ENCODE results near the gene BABAM2. TPM values are rescaled to one million over a fixed set of nuclear protein-coding genes. Genes with fewer than 3 reads are reported as not detected.
A peak's percentile ranks its signal among the peaks of the same experiment; 100 is the strongest.

The BABAM2 gene
- total and polyA plus RNA-seq, 2 donors = 17.4 to 34.8 TPM

- Histone ChIP-seq H3K4me1 (ENCODE audit: control insufficient read depth in 2 of 2, insufficient read depth in 2 of 2, low read length in 2 of 2) (peaks cover 3 to 41% of the 10 kb centered on the region in 2 donors), H3K4me3 (ENCODE audit: low read length in 2 of 2) (no peak overlapping the region), H3K27me3 (ENCODE audit: control insufficient read depth in 2 of 2, insufficient read depth in 1 of 2, low read length in 1 of 2) (peaks cover 2 to 9% of the 10 kb centered on the region in 2 donors), H3K36me3 (ENCODE audit: control insufficient read depth in 2 of 2, insufficient read depth in 2 of 2, low read length in 1 of 2) (no peaks in the 10 kb centered on the region), H3K9me3 (ENCODE audit: control insufficient read depth in 2 of 2, insufficient read depth in 1 of 2, low read length in 1 of 2) (no peaks in the 10 kb centered on the region), H3K27ac (ENCODE audit: low read depth in 1 of 2, low read length in 1 of 2) (peak overlapping the region; percentile 18 to 64)
- WGBS = 96% methylated on average over 19 of the region's 19 CpGs
- DNase-seq (ENCODE audit: low read depth in 6 of 9, low spot score in 9 of 9) = no peak
These were observed 486.8 kb downstream of the BABAM2 start for GRCh38 chr2:28377195-28377816.

- WGBS = 68% methylated on average over 9 of the region's 9 CpGs
- peak in 1 of 9 donors; percentile 43 for DNase-seq (ENCODE audit: low read depth in 6 of 9, low spot score in 9 of 9)
- Histone ChIP-seq H3K9me3 (ENCODE audit: control insufficient read depth in 2 of 2, insufficient read depth in 1 of 2, low read length in 1 of 2) (no peaks in the 10 kb centered on the region), H3K27ac (ENCODE audit: low read depth in 1 of 2, low read length in 1 of 2) (peak overlapping the region; percentile 18 to 66), H3K4me3 (ENCODE audit: low read length in 2 of 2) (no peak overlapping the region), H3K27me3 (ENCODE audit: control insufficient read depth in 2 of 2, insufficient read depth in 1 of 2, low read length in 1 of 2) (peaks cover 2 to 9% of the 10 kb centered on the region in 2 donors), H3K4me1 (ENCODE audit: control insufficient read depth in 2 of 2, insufficient read depth in 2 of 2, low read length in 2 of 2) (peaks cover 3 to 50% of the 10 kb centered on the region in 2 donors), H3K36me3 (ENCODE audit: control insufficient read depth in 2 of 2, insufficient read depth in 2 of 2, low read length in 1 of 2) (no peaks in the 10 kb centered on the region)
These were observed 487.6 kb downstream of the BABAM2 start for GRCh38 chr2:28377984-28378678.

GRCh38 chr2:28378679-28379584 lies 488.4 kb downstream of the BABAM2 start:
- Histone ChIP-seq H3K36me3 (ENCODE audit: control insufficient read depth in 2 of 2, insufficient read depth in 2 of 2, low read length in 1 of 2) (no peaks in the 10 kb centered on the region), H3K27me3 (ENCODE audit: control insufficient read depth in 2 of 2, insufficient read depth in 1 of 2, low read length in 1 of 2) (peaks cover 2 to 9% of the 10 kb centered on the region in 2 donors), H3K9me3 (ENCODE audit: control insufficient read depth in 2 of 2, insufficient read depth in 1 of 2, low read length in 1 of 2) (no peaks in the 10 kb centered on the region), H3K4me3 (ENCODE audit: low read length in 2 of 2) (no peak overlapping the region), H3K27ac (ENCODE audit: low read depth in 1 of 2, low read length in 1 of 2) (peak overlapping the region in 1 of 2 donors; percentile 66), H3K4me1 (ENCODE audit: control insufficient read depth in 2 of 2, insufficient read depth in 2 of 2, low read length in 2 of 2) (peaks cover 5 to 54% of the 10 kb centered on the region in 2 donors)
- 44% methylated on average over 16 of the region's 16 CpGs for WGBS
- DNase-seq (ENCODE audit: low read depth in 6 of 9, low spot score in 9 of 9) = no peak

GRCh38 chr2:28380219-28380618 lies 489.7 kb downstream of the BABAM2 start:
- WGBS = 81% methylated on average over 6 of the region's 6 CpGs
- Histone ChIP-seq H3K36me3 (ENCODE audit: control insufficient read depth in 2 of 2, insufficient read depth in 2 of 2, low read length in 1 of 2) (no peaks in the 10 kb centered on the region), H3K4me3 (ENCODE audit: low read length in 2 of 2) (no peak overlapping the region), H3K27ac (ENCODE audit: low read depth in 1 of 2, low read length in 1 of 2) (no peak overlapping the region), H3K9me3 (ENCODE audit: control insufficient read depth in 2 of 2, insufficient read depth in 1 of 2, low read length in 1 of 2) (no peaks in the 10 kb centered on the region), H3K4me1 (ENCODE audit: control insufficient read depth in 2 of 2, insufficient read depth in 2 of 2, low read length in 2 of 2) (peaks cover 5 to 56% of the 10 kb centered on the region in 2 donors), H3K27me3 (ENCODE audit: control insufficient read depth in 2 of 2, insufficient read depth in 1 of 2, low read length in 1 of 2) (peaks cover 2 to 9% of the 10 kb centered on the region in 2 donors)
- DNase-seq (ENCODE audit: low read depth in 6 of 9, low spot score in 9 of 9) = no peak

GRCh38 chr2:28381225-28382180 lies 491.0 kb downstream of the BABAM2 start:
- H3K27me3 ChIP-seq (ENCODE audit: control insufficient read depth in 2 of 2, insufficient read depth in 1 of 2, low read length in 1 of 2) = peaks cover 2 to 9% of the 10 kb centered on the region in 2 donors
- 81% methylated on average over 12 of the region's 12 CpGs for WGBS
- no peaks in the 10 kb centered on the region for H3K36me3 ChIP-seq (ENCODE audit: control insufficient read depth in 2 of 2, insufficient read depth in 2 of 2, low read length in 1 of 2)
- no peak overlapping the region for H3K27ac ChIP-seq (ENCODE audit: low read depth in 1 of 2, low read length in 1 of 2)
- DNase-seq (ENCODE audit: low read depth in 6 of 9, low spot score in 9 of 9) = peak in 1 of 9 donors; percentile 64
- H3K4me1 ChIP-seq (ENCODE audit: control insufficient read depth in 2 of 2, insufficient read depth in 2 of 2, low read length in 2 of 2) = peaks cover 5 to 56% of the 10 kb centered on the region in 2 donors
- H3K4me3 ChIP-seq (ENCODE audit: low read length in 2 of 2) = no peak overlapping the region
- no peaks in the 10 kb centered on the region for H3K9me3 ChIP-seq (ENCODE audit: control insufficient read depth in 2 of 2, insufficient read depth in 1 of 2, low read length in 1 of 2)

GRCh38 chr2:28382755-28383154 lies 492.2 kb downstream of the BABAM2 start:
- H3K9me3 ChIP-seq (ENCODE audit: control insufficient read depth in 2 of 2, insufficient read depth in 1 of 2, low read length in 1 of 2) = no peaks in the 10 kb centered on the region
- H3K27me3 ChIP-seq (ENCODE audit: control insufficient read depth in 2 of 2, insufficient read depth in 1 of 2, low read length in 1 of 2) = peaks cover 2 to 7% of the 10 kb centered on the region in 2 donors
- 84% methylated on average over 7 of the region's 7 CpGs for WGBS
- no peak for DNase-seq (ENCODE audit: low read depth in 6 of 9, low spot score in 9 of 9)
- no peaks in the 10 kb centered on the region for H3K36me3 ChIP-seq (ENCODE audit: control insufficient read depth in 2 of 2, insufficient read depth in 2 of 2, low read length in 1 of 2)
- H3K27ac ChIP-seq (ENCODE audit: low read depth in 1 of 2, low read length in 1 of 2) = peak overlapping the region; percentile 5 to 30
- no peak overlapping the region for H3K4me3 ChIP-seq (ENCODE audit: low read length in 2 of 2)
- H3K4me1 ChIP-seq (ENCODE audit: control insufficient read depth in 2 of 2, insufficient read depth in 2 of 2, low read length in 2 of 2) = peaks cover 5 to 54% of the 10 kb centered on the region in 2 donors

GRCh38 chr2:28387082-28387960 lies 496.8 kb downstream of the BABAM2 start:
- Histone ChIP-seq H3K9me3 (ENCODE audit: control insufficient read depth in 2 of 2, insufficient read depth in 1 of 2, low read length in 1 of 2) (no peaks in the 10 kb centered on the region), H3K36me3 (ENCODE audit: control insufficient read depth in 2 of 2, insufficient read depth in 2 of 2, low read length in 1 of 2) (no peaks in the 10 kb centered on the region), H3K4me1 (ENCODE audit: control insufficient read depth in 2 of 2, insufficient read depth in 2 of 2, low read length in 2 of 2) (peaks cover 16 to 35% of the 10 kb centered on the region in 2 donors), H3K4me3 (ENCODE audit: low read length in 2 of 2) (no peak overlapping the region), H3K27ac (ENCODE audit: low read depth in 1 of 2, low read length in 1 of 2) (no peak overlapping the region), H3K27me3 (ENCODE audit: control insufficient read depth in 2 of 2, insufficient read depth in 1 of 2, low read length in 1 of 2) (peaks cover 23 to 35% of the 10 kb centered on the region in 2 donors)
- 77% methylated on average over 6 of the region's 6 CpGs for WGBS
- no peak for DNase-seq (ENCODE audit: low read depth in 6 of 9, low spot score in 9 of 9)
